Measurements from ENCODE around the gene PDYN. TPM values are rescaled to one million over a fixed set of nuclear protein-coding genes. Genes with fewer than 3 reads are reported as not detected.

Gene PDYN
- polyA plus RNA-seq, 1 experiment, result not detected

GRCh38 chr20:1949347-1950100, 44.3 kb downstream of the PDYN start:
- Histone ChIP-seq H3K27me3 (ENCODE audit: control insufficient read depth, insufficient read depth, low read length) (peaks cover 54% of the 10 kb centered on the region), H3K4me3 (ENCODE audit: low read depth, low read length) (no peak overlapping the region), H3K27ac (ENCODE audit: low read depth, low read length) (no peak overlapping the region), H3K9me3 (ENCODE audit: control insufficient read depth, insufficient read depth, low read length) (peaks cover 3% of the 10 kb centered on the region; the same call in 1 of the 2 replicates)
- ChIA-PET CTCF (interaction anchor here (0.7 kb wide), 1 partner anchor 16 kb away, joined by 3 read pairs; no protein-coding TSS in a partner anchor), POLR2A (no interaction called here)
- TF ChIP-seq CTCF (IDR thresholded peaks at IDR 0.05; ENCODE audit: low read depth, low read length), result no peak
- DNase-seq (ENCODE audit: low read depth, low spot score), result no peak

GRCh38 chr20:1947535-1947846, 46.4 kb downstream of the PDYN start:
- DNase-seq (ENCODE audit: low read depth, low spot score), result no peak
- ChIA-PET POLR2A (no interaction called here), CTCF (interaction anchor here (0.8 to 2.8 kb wide), 5 partner anchors 17 to 225 kb away, joined by 3 to 8 read pairs (median 4); no protein-coding TSS in a partner anchor)
- no peak for TF ChIP-seq CTCF (IDR thresholded peaks at IDR 0.05; ENCODE audit: low read depth, low read length)
- Histone ChIP-seq H3K4me3 (ENCODE audit: low read depth, low read length) (no peak overlapping the region), H3K9me3 (ENCODE audit: control insufficient read depth, insufficient read depth, low read length) (peaks cover 3% of the 10 kb centered on the region; the same call in 1 of the 2 replicates), H3K27me3 (ENCODE audit: control insufficient read depth, insufficient read depth, low read length) (peaks cover 71% of the 10 kb centered on the region), H3K27ac (ENCODE audit: low read depth, low read length) (no peak overlapping the region)

- Histone ChIP-seq H3K9me3 (ENCODE audit: control insufficient read depth, insufficient read depth, low read length) (peaks cover 3% of the 10 kb centered on the region; the same call in 1 of the 2 replicates), H3K27ac (ENCODE audit: low read depth, low read length) (no peak overlapping the region), H3K4me3 (ENCODE audit: low read depth, low read length) (peak overlapping the region; percentile 34; the same call in 1 of the 2 replicates), H3K27me3 (ENCODE audit: control insufficient read depth, insufficient read depth, low read length) (peaks cover 68% of the 10 kb centered on the region)
- no peak for DNase-seq (ENCODE audit: low read depth, low spot score)
- POLR2A ChIA-PET, result no interaction called here
- CTCF ChIA-PET, result interaction anchor here (0.8 to 2.8 kb wide), 5 partner anchors 18 to 225 kb away, joined by 3 to 8 read pairs (median 4); no protein-coding TSS in a partner anchor
- no peak for TF ChIP-seq CTCF (IDR thresholded peaks at IDR 0.05; ENCODE audit: low read depth, low read length)
Observed at GRCh38 chr20:1946762-1947534, 46.9 kb downstream of the PDYN start.

GRCh38 chr20:1946442-1946761, 47.5 kb downstream of the PDYN start:
- CTCF ChIA-PET, result interaction anchor here (0.6 to 2.8 kb wide), 3 partner anchors 169 to 481 kb away, joined by 4 to 8 read pairs (median 4); no protein-coding TSS in a partner anchor
- POLR2A ChIA-PET, result no interaction called here
- no peak overlapping the region for H3K4me3 ChIP-seq (ENCODE audit: low read depth, low read length)

More at GRCh38 chr20:1946442-1946761, 47.5 kb downstream of the PDYN start:
- Histone ChIP-seq H3K27me3 (ENCODE audit: control insufficient read depth, insufficient read depth, low read length) (peaks cover 68% of the 10 kb centered on the region), H3K27ac (ENCODE audit: low read depth, low read length) (no peak overlapping the region), H3K9me3 (ENCODE audit: control insufficient read depth, insufficient read depth, low read length) (peaks cover 3% of the 10 kb centered on the region; the same call in 1 of the 2 replicates)
- DNase-seq (ENCODE audit: low read depth, low spot score), result no peak
- no peak for TF ChIP-seq CTCF (IDR thresholded peaks at IDR 0.05; ENCODE audit: low read depth, low read length)
